ENCODE results near the gene BMP6.
"Not testable (repeated sequence)": the region's sequence is repeated elsewhere in the genome, so short reads cannot be mapped to it uniquely, and the experiment has no call there.

Gene BMP6

DNA sequence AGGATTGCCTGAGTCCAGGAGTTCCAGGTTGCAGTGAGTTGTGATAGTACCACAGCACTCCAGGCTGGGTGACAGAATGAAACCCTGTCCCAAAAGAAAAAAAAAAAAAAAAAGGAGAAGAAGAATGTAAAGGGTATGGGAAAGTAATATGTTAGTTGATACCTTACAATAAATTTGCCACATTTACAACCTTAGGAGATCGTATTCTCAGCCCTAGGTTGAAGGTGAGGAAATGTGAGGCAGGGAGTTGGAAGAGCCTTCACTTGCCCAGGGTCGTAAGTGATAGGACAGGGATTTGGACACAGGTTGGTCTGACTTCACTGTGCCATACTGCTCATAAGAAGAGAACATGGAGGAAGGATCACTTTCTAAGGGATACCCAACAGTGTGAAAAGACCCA is 68.6 kb downstream of the BMP6 start:
- no peak for DNase-seq (ENCODE audit: low spot score)

DNA sequence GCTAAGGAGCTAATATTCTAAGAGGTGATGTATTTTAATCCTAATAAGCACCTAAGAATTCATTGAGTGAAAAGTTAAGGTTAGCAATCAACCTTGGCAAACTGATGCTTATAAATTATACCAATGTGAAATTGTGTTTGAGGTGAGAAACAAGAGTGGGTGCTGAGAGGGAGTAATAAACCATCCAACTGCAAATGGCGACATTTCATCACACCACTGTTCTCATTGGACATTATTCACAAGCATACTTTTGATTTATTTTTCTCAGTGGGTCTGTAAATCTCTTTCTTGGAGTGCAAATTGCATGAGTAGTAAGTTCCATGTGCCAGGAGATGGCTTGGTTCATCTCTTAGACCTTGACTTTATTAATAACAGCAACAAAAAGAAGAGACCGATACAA is 71.5 kb downstream of the BMP6 start:
- no peak for DNase-seq (ENCODE audit: low spot score)

DNA sequence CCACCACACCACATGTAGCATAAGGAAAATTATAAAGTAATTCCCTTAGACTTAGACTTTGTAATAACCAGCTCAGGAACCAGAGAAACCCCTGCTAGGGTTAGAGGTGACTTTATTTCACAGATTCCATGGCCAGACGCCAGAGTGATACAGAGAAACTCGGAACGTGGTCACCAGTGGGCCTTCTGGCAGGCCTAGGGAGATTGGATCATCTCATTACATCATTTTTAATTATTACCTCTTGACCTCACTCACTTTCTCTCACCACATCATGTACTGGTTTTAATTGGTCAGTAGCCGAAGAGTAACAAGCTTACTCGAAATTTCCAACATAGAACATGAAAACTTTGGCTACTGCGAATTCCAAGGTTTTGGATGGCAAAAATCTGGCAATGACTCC is 72.9 kb downstream of the BMP6 start:
- no peak for DNase-seq (ENCODE audit: low spot score)

DNA sequence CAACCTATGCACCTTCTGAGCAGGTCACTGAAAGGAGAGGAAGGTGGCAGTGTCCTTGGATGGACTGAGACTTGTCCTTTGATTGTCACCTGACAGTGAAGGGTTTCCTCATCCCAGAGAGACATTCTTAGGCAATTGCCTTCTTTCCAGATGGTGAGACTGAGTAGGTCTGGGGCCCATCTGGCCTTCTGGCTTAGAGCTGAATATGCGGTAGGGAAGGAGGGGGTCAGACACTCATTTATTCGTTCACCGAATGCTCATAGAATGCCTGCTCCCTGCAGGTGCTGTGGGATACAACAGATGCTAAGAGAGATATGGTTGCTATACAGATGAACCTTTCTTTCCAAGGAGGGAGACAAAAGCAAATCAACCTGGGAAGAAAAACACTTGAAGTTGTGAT is 76.8 kb downstream of the BMP6 start:
- DNase-seq (ENCODE audit: low spot score): no peak

DNA sequence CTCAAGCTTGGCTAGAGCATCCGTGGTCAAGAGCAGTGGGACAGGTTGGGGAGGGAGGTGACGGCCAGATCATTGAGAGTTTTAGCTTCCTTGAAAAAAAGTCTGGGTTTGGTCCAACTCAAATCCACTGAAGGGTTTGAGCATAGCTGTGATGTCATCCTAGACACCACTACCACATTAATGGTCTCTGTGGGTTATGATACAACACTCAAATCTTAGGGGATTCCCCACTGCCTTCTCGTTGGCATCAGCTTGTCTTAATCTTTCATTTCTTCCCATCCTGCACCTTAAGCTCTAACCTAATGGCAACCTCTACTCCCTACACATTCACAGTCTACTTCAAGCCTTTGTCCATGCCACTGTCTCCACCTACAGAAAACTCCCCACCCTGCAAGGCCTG is 77.3 kb downstream of the BMP6 start:
- no peak for DNase-seq (ENCODE audit: low spot score)

DNA sequence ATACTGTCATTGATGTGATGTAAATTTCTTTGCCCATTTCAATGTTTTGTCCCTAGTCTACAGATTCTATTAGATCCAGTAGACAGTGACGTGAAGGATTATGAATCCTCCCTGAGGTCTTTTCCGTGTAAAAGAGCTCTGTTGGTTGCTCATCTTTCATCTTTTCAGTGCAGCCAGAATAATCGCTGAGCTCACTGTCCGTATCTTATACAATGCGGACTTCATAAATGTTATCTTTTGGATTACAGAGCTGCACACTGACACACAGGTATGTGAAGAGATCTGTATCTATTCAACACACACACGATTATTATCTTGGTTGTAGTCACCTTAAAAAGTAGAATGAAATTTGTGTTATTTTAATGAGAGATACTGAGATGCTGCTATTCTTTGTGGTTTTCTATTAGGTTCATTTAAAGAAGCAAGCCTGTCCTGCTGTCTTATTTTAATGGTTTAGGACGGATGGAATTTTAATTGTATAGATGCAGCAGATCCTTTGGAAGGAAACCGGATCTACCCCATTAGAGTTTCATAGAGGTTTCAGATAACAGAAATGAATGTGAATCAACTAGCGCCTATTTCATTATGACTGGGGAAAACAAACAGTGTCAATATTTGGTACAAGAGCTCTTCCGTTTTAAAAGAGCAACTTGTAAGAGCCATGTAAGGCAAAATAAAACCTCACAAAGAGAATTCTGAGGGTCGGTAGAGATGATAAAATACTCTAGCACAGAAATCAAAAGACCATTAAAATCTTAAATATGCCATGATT is 79.4 kb downstream of the BMP6 start:
- DNase-seq (ENCODE audit: low spot score): no peak

DNA sequence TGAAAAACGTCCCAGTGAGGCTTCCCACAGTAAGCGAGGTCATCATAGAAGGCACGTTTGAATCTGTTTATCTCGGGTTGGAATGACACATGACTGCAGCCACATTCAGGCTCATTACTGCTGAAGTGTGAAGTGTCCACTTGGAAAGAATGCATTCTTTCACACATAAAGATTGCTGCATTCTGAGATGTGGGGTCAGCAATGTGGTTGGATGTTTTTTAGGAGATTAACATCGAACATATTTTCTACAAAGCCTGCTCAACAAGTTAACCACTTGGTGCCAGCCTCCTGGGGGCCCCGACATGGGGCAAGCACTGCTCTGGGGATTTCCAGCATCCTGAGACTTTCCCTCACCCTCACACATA is 79.9 kb downstream of the BMP6 start:
- DNase-seq (ENCODE audit: low spot score): no peak

DNA sequence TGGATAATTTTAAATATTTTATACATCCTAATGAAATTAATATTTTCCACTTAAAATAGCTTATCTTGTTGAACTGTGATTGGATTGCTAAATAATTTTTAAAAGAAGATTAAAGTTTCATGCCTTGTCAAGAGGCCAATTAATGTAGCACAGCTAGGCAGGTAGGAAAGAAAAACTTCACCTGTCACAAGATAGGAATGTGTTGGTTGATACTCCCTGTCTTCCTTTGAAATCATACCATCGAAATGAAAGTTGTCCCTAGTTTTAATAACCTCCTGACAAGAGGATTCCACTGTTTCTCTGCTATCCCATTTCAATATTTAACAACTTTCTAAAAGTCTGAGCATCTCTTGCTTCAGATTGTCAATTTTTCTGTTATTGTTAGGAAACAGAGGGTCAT is 80.8 kb downstream of the BMP6 start:
- DNase-seq (ENCODE audit: low spot score): no peak

DNA sequence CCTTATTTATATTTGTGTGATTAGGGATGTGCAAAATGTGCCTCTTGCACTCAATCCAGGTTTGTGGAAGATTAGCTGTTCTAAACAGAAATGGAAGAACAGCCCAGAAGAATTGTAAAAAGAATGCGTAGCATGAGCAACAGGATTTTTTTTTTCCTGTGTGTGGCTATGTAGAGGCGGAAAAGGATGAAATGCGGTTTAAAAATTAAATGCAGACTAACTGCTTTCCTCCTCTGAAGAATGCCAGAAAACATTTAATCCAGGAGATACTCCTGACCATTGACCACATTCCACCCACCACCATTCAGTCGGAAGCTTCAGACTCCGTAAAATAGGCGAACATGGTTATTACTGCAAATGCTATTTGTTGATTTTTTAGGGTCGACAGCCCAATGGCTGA is 83.4 kb downstream of the BMP6 start:
- DNase-seq (ENCODE audit: low spot score): no peak

DNA sequence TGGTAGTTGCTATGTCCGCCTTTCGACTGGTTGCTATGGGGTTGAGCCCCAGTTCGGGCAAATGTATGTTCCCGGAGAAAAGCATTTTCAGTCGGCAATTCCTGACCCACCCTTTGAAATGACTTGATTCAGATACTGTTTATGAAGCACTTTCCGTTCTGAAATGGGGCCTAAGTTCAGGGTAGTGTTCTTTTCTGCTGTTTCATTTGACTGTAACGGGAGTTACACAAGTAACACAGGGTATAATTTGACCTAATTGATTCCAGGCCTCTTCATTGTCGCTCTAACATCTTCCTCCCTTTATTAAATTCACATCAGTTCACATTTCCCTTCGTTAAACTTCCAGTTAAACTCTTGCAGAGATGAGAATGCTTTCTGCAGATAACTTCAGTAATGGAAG is 85.5 kb downstream of the BMP6 start:
- no peak for DNase-seq (ENCODE audit: low spot score)

DNA sequence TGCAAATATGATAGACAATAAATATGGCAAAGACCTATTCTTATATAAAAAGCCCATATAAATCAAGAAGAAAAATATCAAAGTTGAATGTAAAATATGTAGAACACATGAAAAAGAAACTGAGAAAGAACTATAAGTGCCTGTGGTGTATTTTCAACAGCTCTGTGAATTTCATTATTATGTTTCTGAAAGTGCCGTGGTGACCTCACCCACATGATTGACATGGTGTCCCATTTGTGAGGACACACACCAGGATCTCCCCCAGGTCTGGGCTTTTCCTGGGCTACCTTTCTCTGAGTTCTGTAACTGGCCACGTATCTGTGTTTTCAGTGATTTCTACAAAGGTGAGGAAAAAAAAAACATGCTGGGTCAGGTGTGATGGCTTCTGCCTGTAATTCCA is 86.7 kb downstream of the BMP6 start:
- DNase-seq (ENCODE audit: low spot score): no peak

DNA sequence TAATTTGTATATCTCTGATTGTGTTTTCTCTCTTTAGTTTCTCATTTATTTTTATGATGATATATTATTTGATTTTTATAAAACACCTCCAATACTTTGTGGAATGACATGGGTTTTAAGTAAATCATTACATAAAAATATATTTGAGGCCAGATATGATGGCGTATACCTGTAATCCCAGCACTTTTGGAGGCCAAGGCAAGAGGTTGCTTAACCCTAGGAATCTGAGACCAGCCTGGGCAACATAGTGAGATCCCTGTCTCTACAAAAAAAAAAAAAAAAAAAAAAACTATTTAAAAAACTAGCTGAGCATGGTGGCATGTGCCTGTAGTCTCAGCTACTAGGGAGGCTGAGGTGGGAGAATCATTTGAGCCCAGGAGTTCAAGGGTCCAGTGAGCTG is 87.3 kb downstream of the BMP6 start:
- DNase-seq (ENCODE audit: low spot score): no peak

DNA sequence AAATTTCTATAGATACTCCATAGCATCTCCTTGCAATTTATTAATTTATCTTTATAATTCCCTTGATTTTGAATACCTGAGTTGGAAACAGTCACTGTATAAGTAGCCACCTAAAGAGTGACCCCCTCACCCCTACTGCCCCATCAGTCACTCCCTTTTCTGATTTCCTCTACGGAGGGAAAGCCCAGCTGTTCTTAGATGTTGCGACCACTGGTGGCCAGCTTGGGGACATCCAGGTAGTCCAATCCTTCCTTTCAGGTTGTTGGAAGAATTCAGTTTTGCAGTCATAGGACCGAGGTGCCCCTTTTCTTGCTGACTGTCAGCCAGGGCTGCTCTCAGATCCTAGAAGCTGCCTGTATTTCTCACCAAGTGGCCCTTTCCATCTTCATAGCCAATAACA is 87.8 kb downstream of the BMP6 start:
- DNase-seq (ENCODE audit: low spot score): no peak

DNA sequence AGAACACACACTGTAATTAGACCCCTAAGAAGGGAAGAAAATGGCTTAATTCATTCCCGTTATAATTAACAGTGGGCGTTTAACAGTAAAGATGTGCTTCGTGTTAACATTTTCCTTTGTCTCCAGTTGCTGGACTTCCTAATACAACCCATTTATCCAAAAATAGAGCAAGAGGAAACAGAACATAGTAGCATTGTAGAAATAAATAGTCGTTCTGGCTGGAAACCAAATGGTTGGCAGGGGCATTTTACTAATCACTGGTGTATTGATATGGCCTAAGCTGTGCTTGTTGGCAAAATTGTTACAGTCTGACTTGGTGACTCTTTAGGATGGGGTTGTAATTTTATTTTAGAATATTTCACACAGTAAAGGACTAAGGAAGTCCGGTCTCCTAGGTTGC is 89.8 kb downstream of the BMP6 start:
- DNase-seq (ENCODE audit: low spot score): no peak

DNA sequence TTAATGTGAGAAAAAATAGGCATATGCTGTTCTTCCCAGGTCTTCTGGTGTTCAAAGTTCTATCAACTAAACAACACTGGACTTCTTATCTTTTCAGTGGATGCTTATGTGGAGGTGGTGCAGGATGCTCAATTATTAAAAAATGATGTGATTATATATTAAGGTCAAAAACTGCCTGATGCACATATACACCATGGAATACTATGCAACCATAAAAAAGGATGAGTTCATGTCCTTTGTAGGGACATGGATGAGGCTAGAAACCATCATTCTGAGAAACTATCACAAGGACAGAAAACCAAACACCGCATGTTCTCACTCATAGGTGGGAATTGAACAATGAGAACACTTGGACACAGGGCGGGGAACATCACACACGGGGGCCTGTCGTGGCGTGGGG is 91.3 kb downstream of the BMP6 start:
- not testable (repeated sequence) for DNase-seq (ENCODE audit: low spot score)

DNA sequence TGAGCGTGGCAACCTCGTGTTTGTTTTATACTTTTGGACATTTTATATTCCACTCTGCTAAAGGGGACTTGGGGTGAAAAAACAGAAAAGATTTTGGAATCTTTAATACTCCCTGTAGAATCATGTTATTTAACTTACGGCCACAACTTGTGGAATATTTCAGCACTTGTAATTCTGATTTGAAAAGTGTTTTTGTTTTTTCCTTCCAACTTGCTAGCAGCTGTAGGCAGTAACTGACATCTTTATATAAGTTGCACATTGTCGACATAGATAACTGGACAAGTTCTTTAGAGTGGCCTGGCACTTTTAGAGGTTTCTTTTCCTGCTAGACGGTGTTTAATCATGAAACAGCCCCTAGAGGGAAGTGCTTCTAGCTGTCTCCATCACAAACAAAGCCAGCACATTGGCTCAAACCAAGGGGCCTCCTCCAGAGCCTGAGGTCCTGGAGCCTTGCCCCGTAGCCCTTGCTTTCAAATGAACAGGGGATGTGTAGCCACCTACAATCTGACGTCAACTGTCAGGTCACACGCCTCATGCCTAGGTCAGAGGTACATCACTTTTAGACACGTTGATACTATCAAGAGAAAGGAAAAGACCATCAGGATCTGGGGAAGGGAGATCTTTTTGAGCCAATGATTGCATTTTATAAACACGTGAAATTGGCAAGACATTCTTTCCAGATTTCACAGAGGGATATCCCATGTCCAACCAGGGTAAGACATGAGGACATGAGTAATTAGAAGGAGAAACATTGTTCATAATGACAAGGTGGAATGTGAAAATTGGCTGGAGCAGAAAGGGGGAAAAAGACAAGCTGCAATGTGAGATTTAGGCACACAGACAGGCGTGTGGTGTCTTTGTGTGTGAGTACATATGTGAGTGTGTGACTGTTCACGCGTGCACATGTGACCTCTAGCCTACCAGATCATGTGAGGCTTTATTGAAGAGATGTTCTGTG is 92.6 kb downstream of the BMP6 start:
- no peak for DNase-seq (ENCODE audit: low spot score)

DNA sequence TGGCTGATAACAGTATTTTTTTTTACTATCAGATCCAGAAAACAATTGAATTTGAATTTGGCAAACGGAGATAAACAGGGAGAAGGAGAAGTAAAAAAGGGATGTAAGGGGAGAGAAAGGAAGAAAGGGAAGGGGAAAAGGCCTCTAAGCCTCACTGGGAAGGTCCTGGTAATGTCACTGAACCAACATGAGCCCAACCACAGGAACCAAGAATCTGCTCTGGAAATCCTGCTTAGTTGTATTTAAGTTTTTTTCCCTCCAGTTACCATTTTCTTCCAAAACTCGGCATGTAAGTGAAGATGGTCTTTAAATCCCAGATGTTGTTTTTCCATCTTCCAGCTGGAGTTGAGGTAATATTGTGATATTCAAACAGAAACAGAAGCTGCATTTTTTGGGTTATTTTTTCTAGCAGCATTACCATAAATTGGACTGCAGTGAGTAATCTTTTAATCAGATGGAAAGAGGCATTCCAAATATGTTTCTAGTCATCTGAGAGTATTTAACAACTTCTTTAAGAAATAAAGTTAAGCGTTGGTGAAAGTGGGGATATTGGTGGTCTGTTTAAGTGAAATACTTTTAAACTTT is 93.6 kb downstream of the BMP6 start:
- DNase-seq (ENCODE audit: low spot score): peak; percentile 52

DNA sequence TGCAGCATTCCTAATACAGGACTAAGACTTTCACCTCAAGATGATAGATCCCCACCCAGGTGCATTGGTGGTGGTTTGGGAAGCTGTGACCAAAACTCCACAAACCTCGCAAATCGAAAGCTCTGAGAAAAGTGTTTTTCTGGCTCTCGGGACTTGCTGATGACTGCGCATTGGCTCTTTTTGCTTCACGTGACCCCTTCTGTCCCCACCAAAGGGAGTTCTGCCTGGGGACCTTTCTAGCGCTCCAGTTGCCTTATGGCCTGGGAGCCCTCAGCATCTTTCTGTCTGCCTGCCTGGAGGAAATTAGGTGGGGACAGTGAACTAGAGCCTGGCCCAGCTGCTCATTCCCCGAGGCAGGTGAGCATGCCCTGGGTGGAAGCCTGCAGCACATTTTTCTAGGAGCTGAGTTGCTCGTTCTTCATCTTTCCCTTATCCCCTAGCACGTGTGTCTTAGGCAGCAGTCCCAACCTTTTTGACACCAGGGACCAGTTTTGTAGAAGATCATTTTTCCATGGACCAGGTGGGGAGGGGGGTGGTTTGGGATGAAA is 94.5 kb downstream of the BMP6 start:
- no peak for DNase-seq (ENCODE audit: low spot score)

DNA sequence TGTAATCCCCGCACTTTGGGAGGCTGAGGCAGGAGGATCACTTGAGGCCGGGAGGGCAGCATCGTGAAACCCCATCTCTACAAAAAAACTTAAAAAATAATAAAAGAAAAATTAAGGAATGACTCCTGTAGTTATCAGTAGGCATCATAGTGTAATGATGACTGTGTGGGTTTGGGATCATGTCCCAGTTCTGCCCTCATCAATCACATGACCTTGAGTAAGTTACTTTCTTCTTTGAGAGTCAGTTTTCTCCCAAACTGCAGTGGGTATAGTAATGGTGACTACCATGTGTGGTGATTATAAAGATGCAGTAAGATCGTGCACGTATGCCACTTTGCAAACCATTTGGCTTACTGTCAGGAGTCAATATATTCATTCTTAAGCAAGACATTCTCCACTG is 95.5 kb downstream of the BMP6 start:
- DNase-seq (ENCODE audit: low spot score): peak; percentile 50

DNA sequence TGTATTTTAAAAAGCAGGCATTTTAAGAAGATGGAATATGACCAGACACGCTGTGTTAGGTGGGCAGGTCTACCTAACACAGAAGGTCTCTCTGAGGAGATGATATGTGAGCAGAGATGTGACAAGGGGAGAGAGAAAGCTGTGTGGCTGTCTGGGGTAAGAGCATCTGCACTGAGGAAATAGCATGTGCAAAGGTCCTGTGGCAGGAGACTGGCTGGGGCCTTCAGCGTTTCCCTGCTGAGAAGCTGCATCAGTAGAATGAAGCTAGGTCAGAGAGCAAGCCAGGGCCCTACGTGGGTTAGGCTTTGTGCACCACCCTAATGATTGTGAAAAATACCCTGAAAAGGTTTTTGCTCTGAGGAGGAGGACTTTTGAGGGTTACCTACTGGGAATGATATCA is 97.7 kb downstream of the BMP6 start:
- no peak for DNase-seq (ENCODE audit: low spot score)

DNA sequence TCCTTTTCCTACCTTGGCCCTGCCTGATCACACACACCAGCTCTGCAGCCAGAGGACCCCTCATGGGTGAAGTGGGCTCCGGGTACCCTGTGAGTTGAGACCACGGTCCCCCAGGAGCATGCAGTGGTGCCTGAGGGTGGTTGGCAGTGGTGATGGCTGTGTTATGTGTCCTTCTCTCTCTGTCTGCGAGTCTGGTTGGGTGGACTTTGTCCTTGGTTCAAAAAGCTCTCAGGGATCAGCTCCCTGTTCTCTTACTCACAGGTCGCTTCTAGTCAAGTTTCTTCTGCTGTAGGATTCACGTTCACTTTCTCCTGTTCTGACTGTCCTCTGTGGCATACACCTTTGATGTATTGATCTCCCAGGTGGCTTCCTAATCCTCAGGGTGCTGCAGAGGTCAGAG is 100.1 kb downstream of the BMP6 start:
- DNase-seq (ENCODE audit: low spot score): no peak

DNA sequence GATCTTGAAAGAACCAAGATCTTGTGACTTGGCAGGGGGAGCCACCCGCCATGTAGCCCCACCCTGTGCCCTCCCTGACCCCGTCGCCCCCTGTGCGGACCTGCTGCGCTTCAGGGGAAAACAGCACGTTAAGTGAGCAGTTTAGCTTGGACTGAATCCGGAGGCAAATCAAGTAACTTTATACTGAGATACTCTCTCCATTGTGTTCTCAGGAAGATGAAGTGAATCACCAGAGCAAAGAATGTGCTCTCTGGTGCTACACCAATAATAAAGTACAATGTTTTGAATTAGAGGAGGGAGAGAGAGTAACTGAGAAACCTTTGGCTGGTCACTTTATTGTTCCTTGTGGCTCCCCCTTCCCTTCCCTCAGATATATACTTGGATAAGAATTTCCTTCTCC is 101.2 kb downstream of the BMP6 start:
- DNase-seq (ENCODE audit: low spot score): peak; percentile 56

DNA sequence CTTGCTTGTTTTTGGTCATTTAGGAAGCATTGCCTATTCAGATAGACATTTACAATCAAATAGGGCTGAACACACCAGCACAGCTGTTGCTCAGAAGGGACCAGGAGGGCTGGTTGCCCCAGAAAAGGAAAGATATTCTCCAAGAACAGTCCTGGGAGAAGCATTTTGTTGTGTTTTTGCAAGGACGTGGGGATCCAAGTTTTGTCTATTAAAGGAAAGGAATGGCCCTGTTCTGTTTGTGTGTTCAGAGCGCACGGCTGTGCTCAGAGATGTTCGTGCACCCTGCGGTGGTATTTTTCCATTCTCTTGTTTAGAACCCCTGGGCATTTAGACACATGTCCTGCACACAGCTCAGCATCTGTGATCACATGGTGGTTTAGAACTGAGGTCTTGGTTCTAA is 102.2 kb downstream of the BMP6 start:
- no peak for DNase-seq (ENCODE audit: low spot score)

All from AG08395 (cell line).